H1 (cell line): ENCODE data around the gene TTC31. TPM values are rescaled to one million over a fixed set of nuclear protein-coding genes. Genes with fewer than 3 reads are reported as not detected.

Experiments
- CTCF ChIA-PET: fragments of 300-600 bp; sonication (Branson Sonifier 250); formaldehyde crosslinking; loops from one replicate; lab custom pipeline; 2021; ENCODE audit not compliant: partially characterized antibody; lab: Charles Lee
- POLR2A ChIA-PET: fragments of 300-600 bp; sonication (Branson Sonifier 250); formaldehyde crosslinking; loops from one replicate; lab custom pipeline; 2021; ENCODE audit warnings: inconsistent platforms; ENCODE audit not compliant: partially characterized antibody; lab: Charles Lee
- DNase-seq, 2 experiments: peaks; one replicate each; pipeline versions ENCODE4 v3.0.0 to v3.0.0-alpha.2; 2010 to 2022; ENCODE audit warnings: low spot score in 2 of 2, low read depth in 1 of 2, mixed read lengths in 1 of 2
- FAIRE-seq: peaks from 2 replicates; lab custom pipeline; 2011; peaks lifted over from hg19 to GRCh38; lab: Jason Lieb, UNC
- H2AFZ ChIP-seq: 2 replicates; pipeline ENCODE4 v1.8.1; 2012; ENCODE audit warnings: low read length, inconsistent platforms
- H2AK5ac ChIP-seq: 2 replicates; pipeline ENCODE4 v1.6.1; 2013; ENCODE audit warnings: low read depth, low read length
- H2BK120ac ChIP-seq: replicated peaks from 2 replicates; pipeline ENCODE3; 2013; ENCODE audit warnings: low read depth, low read length, inconsistent platforms
- H2BK12ac ChIP-seq: 2 replicates; pipeline ENCODE4 v1.6.1; 2013; ENCODE audit warnings: low read depth, low read length
- H2BK15ac ChIP-seq: 2 replicates; pipeline ENCODE4 v1.6.1; 2013; ENCODE audit warnings: low read length
- H2BK20ac ChIP-seq: 2 replicates; pipeline ENCODE4 v1.6.1; 2013; ENCODE audit warnings: low read length
- H2BK5ac ChIP-seq: 2 replicates; pipeline ENCODE4 v1.6.1; 2013; ENCODE audit warnings: low read depth, low read length
- H3K14ac ChIP-seq: 2 replicates; pipeline ENCODE4 v1.6.1; 2013; ENCODE audit warnings: inconsistent platforms; ENCODE audit not compliant: insufficient read length
- H3K18ac ChIP-seq: 2 replicates; pipeline ENCODE4 v1.6.1; 2013; ENCODE audit warnings: low read length; ENCODE audit errors: extremely low read depth
- H3K23ac ChIP-seq: 2 replicates; pipeline ENCODE4 v1.6.1; 2013; ENCODE audit warnings: inconsistent platforms; ENCODE audit not compliant: insufficient read length
- H3K23me2 ChIP-seq: 2 replicates; pipeline ENCODE4 v1.6.1; 2013; ENCODE audit warnings: low read depth, low read length
- H3K27ac ChIP-seq: 2 replicates; pipeline ENCODE4 v1.6.1; 2011; ENCODE audit warnings: low read depth, low read length, inconsistent platforms
- H3K27me3 ChIP-seq, 4 experiments: replicated peaks in 1 of 4; 1 replicate in 1 of 4; 2 replicates in 3 of 4; pipeline versions ENCODE4 v1.6.1 to v1.8.1; 2011 to 2013; ENCODE audit warnings: low read length in 3 of 4, mild to moderate bottlenecking in 3 of 4, inconsistent platforms in 2 of 4, mixed read lengths in 2 of 4, moderate library complexity in 1 of 4; ENCODE audit not compliant: control insufficient read depth in 3 of 4, insufficient read depth in 3 of 4; ENCODE audit errors: extremely low read depth in 1 of 4
- H3K36me3 ChIP-seq, 4 experiments: 2 replicates each; pipeline versions ENCODE4 v1.6.1 to v1.8.1; 2011 to 2013; ENCODE audit warnings: mild to moderate bottlenecking in 4 of 4, low read length in 3 of 4, moderate library complexity in 2 of 4, control low read depth in 1 of 4, inconsistent platforms in 1 of 4; ENCODE audit not compliant: insufficient read depth in 4 of 4, control insufficient read depth in 2 of 4
- H3K4ac ChIP-seq: replicated peaks from 2 replicates; pipeline ENCODE3; 2013; ENCODE audit warnings: low read length, low read depth, mixed read lengths, inconsistent platforms; ENCODE audit not compliant: insufficient read length
- H3K4me1 ChIP-seq, 4 experiments: replicated peaks in 1 of 4; 1 replicate in 1 of 4; 2 replicates in 3 of 4; pipeline versions ENCODE4 v1.6.1 to v1.8.1; 2011 to 2013; ENCODE audit warnings: low read length in 3 of 4, inconsistent platforms in 2 of 4, mixed read lengths in 1 of 4; ENCODE audit not compliant: insufficient read depth in 4 of 4, control insufficient read depth in 3 of 4
- H3K4me2 ChIP-seq, 2 experiments: 2 replicates each; pipeline versions ENCODE4 v1.6.1 to v1.8.1; 2011 to 2013; ENCODE audit warnings: low read depth in 2 of 2, low read length in 2 of 2, control low read depth in 1 of 2, inconsistent platforms in 1 of 2, mild to moderate bottlenecking in 1 of 2; ENCODE audit not compliant: insufficient read depth in 1 of 2
- H3K4me3 ChIP-seq, 4 experiments: fragments of 200-600, 300-600 bp in 1 of 4; sonication (generic), shearing (Covaris generic), sonication (Bioruptor Twin) in 1 of 4; 2 replicates each; pipeline versions ENCODE4 v1.5.1 to v1.8.1; 2011 to 2016; ENCODE audit warnings: low read length in 4 of 4, low read depth in 3 of 4, control low read depth in 2 of 4, inconsistent platforms in 2 of 4, mild to moderate bottlenecking in 2 of 4, mixed read lengths in 1 of 4, moderate library complexity in 1 of 4; ENCODE audit not compliant: insufficient read depth in 2 of 4; ENCODE audit errors: extremely low read depth in 1 of 4
- H3K56ac ChIP-seq: replicated peaks from 2 replicates; pipeline ENCODE3; 2013; ENCODE audit warnings: low read depth, mild to moderate bottlenecking, mixed read lengths, low read length, inconsistent platforms; ENCODE audit not compliant: insufficient read length
- H3K79me1 ChIP-seq: 2 replicates; pipeline ENCODE4 v1.6.1; 2013; ENCODE audit warnings: low read depth, low read length, control low read depth
- H3K79me2 ChIP-seq, 2 experiments: 2 replicates each; pipeline versions ENCODE4 v1.6.1 to v1.8.1; 2012 to 2013; ENCODE audit warnings: low read length in 2 of 2, mild to moderate bottlenecking in 2 of 2, inconsistent platforms in 1 of 2; ENCODE audit not compliant: insufficient read depth in 2 of 2, control insufficient read depth in 1 of 2
- H3K9ac ChIP-seq, 4 experiments: replicated peaks in 1 of 4; 1 replicate in 1 of 4; 2 replicates in 3 of 4; pipeline versions ENCODE4 v1.6.1 to v1.8.1; 2011 to 2013; ENCODE audit warnings: low read depth in 3 of 4, low read length in 3 of 4, control low read depth in 2 of 4, mild to moderate bottlenecking in 2 of 4, moderate library complexity in 2 of 4, inconsistent platforms in 1 of 4; ENCODE audit errors: extremely low read depth in 1 of 4
- H3K9me3 ChIP-seq, 2 experiments: 2 replicates each; pipeline versions ENCODE4 v1.6.1 to v1.8.1; 2012 to 2013; ENCODE audit warnings: mild to moderate bottlenecking in 2 of 2, moderate library complexity in 2 of 2, control low read depth in 1 of 2, inconsistent platforms in 1 of 2, low read depth in 1 of 2, low read length in 1 of 2, mixed read lengths in 1 of 2; ENCODE audit not compliant: insufficient read depth in 2 of 2
- H4K20me1 ChIP-seq, 2 experiments: replicated peaks in 1 of 2; 2 replicates each; pipeline versions ENCODE3 to v1.8.1; 2011 to 2013; ENCODE audit warnings: inconsistent platforms in 2 of 2, low read length in 2 of 2, mild to moderate bottlenecking in 1 of 2; ENCODE audit not compliant: insufficient read depth in 2 of 2, control insufficient read depth in 1 of 2
- H4K5ac ChIP-seq: 2 replicates; pipeline ENCODE4 v1.6.1; 2013; ENCODE audit warnings: low read length, low read depth, mixed read lengths, inconsistent platforms; ENCODE audit not compliant: insufficient read length
- H4K8ac ChIP-seq: 2 replicates; pipeline ENCODE4 v1.8.0; 2013; ENCODE audit warnings: mild to moderate bottlenecking, moderate library complexity, low read length, inconsistent platforms; ENCODE audit not compliant: insufficient read depth; ENCODE audit errors: extremely low read depth
- H4K91ac ChIP-seq: replicated peaks from 2 replicates; pipeline ENCODE3; 2013; ENCODE audit warnings: low read length, mixed read lengths, inconsistent platforms; ENCODE audit not compliant: insufficient read length
- EGR1 ChIP-seq: IDR thresholded peaks from 2 replicates; pipeline ENCODE4 v1.6.1; 2011; ENCODE audit warnings: low read depth, low read length, borderline replicate concordance
- GABPA ChIP-seq: IDR thresholded peaks from 2 replicates; pipeline ENCODE4 v1.6.1; 2011; ENCODE audit warnings: mild to moderate bottlenecking, low read length, moderate library complexity, borderline replicate concordance; ENCODE audit not compliant: insufficient read depth
- NRF1 ChIP-seq: IDR thresholded peaks from 2 replicates; pipeline ENCODE4 v1.6.1; 2011; ENCODE audit warnings: mild to moderate bottlenecking, low read depth, low read length, improper control_type of control experiment
- POLR2AphosphoS5 ChIP-seq: IDR thresholded peaks from 2 replicates; pipeline ENCODE4 v1.6.1; 2011; ENCODE audit warnings: low read depth, low read length
- POU5F1 ChIP-seq: IDR thresholded peaks from 2 replicates; pipeline ENCODE4 v1.6.1; 2011; ENCODE audit warnings: low read depth, mild to moderate bottlenecking, low read length, moderate library complexity
- RXRA ChIP-seq: IDR thresholded peaks from 2 replicates; pipeline ENCODE4 v1.6.1; 2011; ENCODE audit warnings: low read depth, mild to moderate bottlenecking, low read length, moderate library complexity; ENCODE audit not compliant: insufficient read depth
- SIX5 ChIP-seq: IDR thresholded peaks from 2 replicates; pipeline ENCODE4 v1.6.1; 2011; ENCODE audit warnings: mild to moderate bottlenecking, low read depth, low read length
- SUZ12 ChIP-seq: fragments of 200-600 bp; sonication (generic); IDR thresholded peaks from 2 replicates; pipeline ENCODE4 v1.6.1; 2012; ENCODE audit warnings: mild to moderate bottlenecking, inconsistent platforms, low read length, moderate library complexity, mixed read lengths
- USF2 ChIP-seq: IDR thresholded peaks from 2 replicates; pipeline ENCODE4 v1.6.1; 2011; ENCODE audit warnings: low read length, improper control_type of control experiment
- WGBS, 2 experiments: shearing (Covaris generic) in 1 of 2; methylation state at CpG; one replicate each; pipeline versions ENCODE4 v1.1.6 to v1.1.7; 2013 to 2015; ENCODE audit warnings: low lambda C conversion rate in 2 of 2, mixed read lengths in 2 of 2, inconsistent platforms in 1 of 2, low coverage in 1 of 2, missing lambda C conversion rate in 1 of 2; ENCODE audit not compliant: insufficient replicate concordance in 2 of 2, insufficient coverage in 1 of 2, insufficient read length in 1 of 2; ENCODE audit errors: extremely low coverage in 1 of 2, missing lambda C conversion rate in 1 of 2; 5-methylcytosine and 5-hydroxymethylcytosine counted together
- polyA plus RNA-seq, 7 experiments: library from polyadenylated mRNA; depleted of rRNA in 3 of 7; stranded (reverse) in 5 of 7; unstranded in 2 of 7; fragments of >200 nt in 5 of 7; fragments of 200-250 nt in 2 of 7; gene quantifications; 1 replicate in 5 of 7; 2 replicates in 1 of 7; 4 replicates in 1 of 7; pipeline versions ENCODE4 v1.2.1 to v1.2.3, GENCODE V29; 2011 to 2013; ENCODE audit warnings: missing spikeins in 2 of 7, mixed read lengths in 2 of 7
- total RNA-seq: library from RNA; stranded (reverse); fragmentation: NEBNext Ultra II Directional; extraction: Animal tissue kit (Norgen Biotek cat#: 25700); gene quantifications from 2 replicates; pipeline ENCODE4 v1.2.1, GENCODE V29; 2021
- TF ChIP-seq, protein P1 (sequence below): IDR thresholded peaks from 2 replicates; pipeline ENCODE4 v1.6.1; 2011; ENCODE audit warnings: low read depth, mild to moderate bottlenecking, low read length; ENCODE audit not compliant: insufficient read depth

Gene TTC31
- total and polyA plus RNA-seq, 2 of the 8 experiments (the other 6 are each of a cell fraction or from before 2014, with no cell fraction given) = 28.8 to 29.9 TPM

DNA sequence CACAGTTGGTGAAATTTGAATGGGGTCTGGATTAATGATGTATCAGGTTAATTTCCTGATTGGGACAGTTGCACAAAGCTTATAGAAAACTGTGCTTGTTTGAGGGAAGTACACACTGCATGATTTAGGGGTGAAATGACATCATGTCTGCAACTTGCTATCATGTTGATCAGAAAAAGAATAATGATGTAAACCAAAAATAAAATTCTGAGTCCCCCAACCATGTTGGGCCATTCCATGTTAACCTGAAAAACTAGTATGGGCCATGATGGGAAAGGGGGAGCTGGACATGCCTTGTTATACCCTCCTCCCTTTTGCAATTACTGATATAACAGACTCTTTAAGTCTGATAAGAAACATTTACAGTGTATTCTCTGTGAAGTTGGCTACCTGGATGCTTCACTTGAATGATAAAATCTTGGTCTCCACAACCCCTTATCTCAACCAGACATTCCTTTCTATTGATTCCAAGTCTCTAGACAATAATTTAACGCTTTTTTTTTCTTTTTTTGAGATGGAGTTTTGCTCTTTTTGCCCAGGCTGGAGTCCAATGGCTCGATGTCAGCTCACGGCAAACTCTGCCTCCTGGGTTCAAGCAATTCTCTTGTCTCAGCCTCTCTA is 32.2 kb upstream of the TTC31 start:
- peaks cover 0 to 4% of the 10 kb centered on the region in 2 experiments; a peak in 1 of 4 replicates for H3K79me2 ChIP-seq
- H2BK5ac ChIP-seq = no peak overlapping the region
- H4K5ac ChIP-seq = no peak overlapping the region
- H2BK12ac ChIP-seq = no peak overlapping the region
- no peak overlapping the region for H4K91ac ChIP-seq
- no peak overlapping the region for H3K4me3 ChIP-seq
- no peak overlapping the region for H3K23ac ChIP-seq
- no peak overlapping the region for H3K4ac ChIP-seq
- H3K56ac ChIP-seq = no peak overlapping the region
- ChIA-PET POLR2A (interaction anchor here (1.6 kb wide), 1 partner anchor 10 kb away, joined by 5 read pairs; no protein-coding TSS in a partner anchor), CTCF (no interaction called here)
- DNase-seq (no peak), FAIRE-seq (no peak)
- no peak overlapping the region for H3K14ac ChIP-seq
- no peak overlapping the region for H3K27ac ChIP-seq
- no peak overlapping the region for H3K4me2 ChIP-seq
- no peaks in the 10 kb centered on the region for H4K20me1 ChIP-seq
- peaks cover 0 to 1% (median 0%) of the 10 kb centered on the region in 4 experiments; a peak in 1 of 7 replicates for H3K4me1 ChIP-seq
- H3K79me1 ChIP-seq = no peaks in the 10 kb centered on the region
- H3K9me3 ChIP-seq = no peaks in the 10 kb centered on the region
- no peaks in the 10 kb centered on the region for H3K36me3 ChIP-seq
- WGBS, 2 experiments = 83% methylated on average over 3 of the region's 3 CpGs; no CpG with 5 or more reads in 1 of the 2 experiments
- no peak overlapping the region for H3K9ac ChIP-seq
- no peak overlapping the region for H3K18ac ChIP-seq
- H3K27me3 ChIP-seq = no peaks in the 10 kb centered on the region
- H3K23me2 ChIP-seq = 0 out of 2 replicates have a peak, but pooled peaks cover 2% of the 10 kb centered on the region
- no peak overlapping the region for H2AK5ac ChIP-seq
- no peak overlapping the region for H2BK20ac ChIP-seq
- H2AFZ ChIP-seq = no peak overlapping the region
- H2BK15ac ChIP-seq = no peak overlapping the region
- no peak overlapping the region for H2BK120ac ChIP-seq
- no peak overlapping the region for H4K8ac ChIP-seq
- TF ChIP-seq USF2 (no peak), POU5F1 (no peak), EGR1 (no peak), GABPA (no peak), POLR2AphosphoS5 (no peak), NRF1 (no peak), RXRA (no peak), SUZ12 (no peak), SIX5 (no peak)
- TF ChIP-seq, protein P1, sequence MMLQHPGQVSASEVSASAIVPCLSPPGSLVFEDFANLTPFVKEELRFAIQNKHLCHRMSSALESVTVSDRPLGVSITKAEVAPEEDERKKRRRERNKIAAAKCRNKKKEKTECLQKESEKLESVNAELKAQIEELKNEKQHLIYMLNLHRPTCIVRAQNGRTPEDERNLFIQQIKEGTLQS = no peak
